ENCODE data around the gene RBBP8NL. TPM values are rescaled to one million over a fixed set of nuclear protein-coding genes. Genes with fewer than 3 reads are reported as not detected.

Gene RBBP8NL
- total RNA-seq, 1 experiment from 2014 or later, result 0.28 TPM

GRCh38 chr20:62457098-62457497, 29.8 kb upstream of the RBBP8NL start:
- no peak for TF ChIP-seq CTCF (conservative IDR thresholded peaks at IDR 0.05)
- Histone ChIP-seq H4K91ac (ENCODE audit: insufficient read length, low read depth, low read length) (no peak overlapping the region), H3K9ac (ENCODE audit: extremely low read depth, insufficient read length, low read length) (no peak overlapping the region), H2AK5ac (ENCODE audit: insufficient read length, low read length) (no peak overlapping the region), H2BK15ac (ENCODE audit: low read depth, low read length) (no peak overlapping the region), H3K4me1 (ENCODE audit: insufficient read depth, low read length) (no peaks in the 10 kb centered on the region), H3K79me2 (ENCODE audit: insufficient read depth, low read length) (no peaks in the 10 kb centered on the region), H3K23ac (ENCODE audit: insufficient read length, low read depth, low read length) (no peak overlapping the region), H2AFZ (ENCODE audit: low read length) (no peak overlapping the region), H3K27ac (ENCODE audit: insufficient read length, low read depth, low read length) (no peak overlapping the region), H3K79me1 (ENCODE audit: insufficient read depth, low read depth, low read length, poor library complexity, severe bottlenecking) (no peaks in the 10 kb centered on the region), H3K18ac (ENCODE audit: insufficient read length, low read depth, low read length) (no peak overlapping the region), H2BK20ac (ENCODE audit: low read depth, low read length, poor library complexity, severe bottlenecking) (no peak overlapping the region), H3K4me2 (ENCODE audit: insufficient read depth, insufficient read length, low read length) (no peak overlapping the region), H3K14ac (ENCODE audit: insufficient read depth, low read length) (no peak overlapping the region), H3K9me3 (ENCODE audit: control insufficient read depth, low read depth, low read length) (no peaks in the 10 kb centered on the region), H3T11ph (ENCODE audit: low read length) (no peak overlapping the region), H4K20me1 (ENCODE audit: control insufficient read depth, insufficient read depth, insufficient read length) (no peaks in the 10 kb centered on the region), H2BK120ac (ENCODE audit: low read depth, low read length, poor library complexity, severe bottlenecking) (no peak overlapping the region), H4K5ac (ENCODE audit: insufficient read length, low read depth, low read length) (no peak overlapping the region), H3K27me3 (ENCODE audit: insufficient read depth, low read length) (no peaks in the 10 kb centered on the region), H3K23me2 (ENCODE audit: insufficient read length, low read depth, low read length, poor library complexity, severe bottlenecking) (no peaks in the 10 kb centered on the region), H3K4ac (ENCODE audit: low read depth, low read length) (no peak overlapping the region), H3K56ac (ENCODE audit: insufficient read length, low read depth, low read length) (no peak overlapping the region), H2BK5ac (ENCODE audit: insufficient read length, low read length) (no peak overlapping the region), H2BK12ac (ENCODE audit: insufficient read length, low read depth, low read length) (no peak overlapping the region), H4K8ac (replicated peaks; ENCODE audit: insufficient read length, low read depth, low read length) (no peak overlapping the region)
- no CpG with 5 or more reads among the region's 17 CpGs for WGBS (ENCODE audit: extremely low coverage, insufficient read length, low lambda C conversion rate)
- H3K4me3 Mint-ChIP-seq, result no peak overlapping the region
- peaks cover 3 to 18% of the 10 kb centered on the region in 2 experiments; a peak in 3 of 4 replicates for H3K4me1 Mint-ChIP-seq
- H3K27me3 Mint-ChIP-seq (ENCODE audit: low read depth), result peaks cover 4% of the 10 kb centered on the region
- no peak overlapping the region for H3K27ac Mint-ChIP-seq
- no peak for DNase-seq
- no peaks in the 10 kb centered on the region for H3K9me3 Mint-ChIP-seq
- no peaks in the 10 kb centered on the region for H3K36me3 Mint-ChIP-seq (ENCODE audit: insufficient read depth in 1 of 3, low read depth in 3 of 3)

Measured in H9 (cell line).